H9 (cell line): ENCODE measurements around the gene TTC12. TPM values are rescaled to one million over a fixed set of nuclear protein-coding genes. Genes with fewer than 3 reads are reported as not detected.

Experiments
- DNase-seq: peaks from one replicate; pipeline ENCODE4 v3.0.0-alpha.2; 2017
- H2AFZ ChIP-seq: one replicate; pipeline ENCODE4 v1.6.1; 2013; ENCODE audit warnings: mild to moderate bottlenecking, low read length, control low read depth, moderate library complexity
- H2AK5ac ChIP-seq: 2 replicates; pipeline ENCODE4 v1.6.1; 2013; ENCODE audit warnings: low read length, control low read depth, mixed read lengths; ENCODE audit not compliant: insufficient read length
- H2BK120ac ChIP-seq: one replicate; pipeline ENCODE4 v1.6.1; 2013; ENCODE audit warnings: low read depth, mild to moderate bottlenecking, low read length, control low read depth, inconsistent platforms; ENCODE audit not compliant: poor library complexity, severe bottlenecking
- H2BK12ac ChIP-seq: 2 replicates; pipeline ENCODE4 v1.6.1; 2013; ENCODE audit warnings: low read length, control low read depth, mixed read lengths, low read depth; ENCODE audit not compliant: insufficient read length
- H2BK15ac ChIP-seq: 2 replicates; pipeline ENCODE4 v1.6.1; 2013; ENCODE audit warnings: low read depth, low read length, control low read depth
- H2BK20ac ChIP-seq: one replicate; pipeline ENCODE4 v1.6.1; 2013; ENCODE audit warnings: low read depth, mild to moderate bottlenecking, low read length, control low read depth, inconsistent platforms; ENCODE audit not compliant: poor library complexity, severe bottlenecking
- H2BK5ac ChIP-seq: 2 replicates; pipeline ENCODE4 v1.6.1; 2013; ENCODE audit warnings: low read length, control low read depth, mixed read lengths; ENCODE audit not compliant: insufficient read length
- H3K14ac ChIP-seq: 2 replicates; pipeline ENCODE4 v1.6.1; 2013; ENCODE audit warnings: low read length, control low read depth; ENCODE audit not compliant: insufficient read depth
- H3K18ac ChIP-seq: 2 replicates; pipeline ENCODE4 v1.6.1; 2013; ENCODE audit warnings: low read depth, mild to moderate bottlenecking, mixed read lengths, low read length, control low read depth; ENCODE audit not compliant: insufficient read length
- H3K23ac ChIP-seq: 2 replicates; pipeline ENCODE4 v1.6.1; 2013; ENCODE audit warnings: low read length, control low read depth, mixed read lengths, low read depth; ENCODE audit not compliant: insufficient read length
- H3K23me2 ChIP-seq: 2 replicates; pipeline ENCODE4 v1.6.1; 2013; ENCODE audit warnings: low read depth, mild to moderate bottlenecking, mixed read lengths, low read length, control low read depth; ENCODE audit not compliant: insufficient read length, poor library complexity, severe bottlenecking
- H3K27ac ChIP-seq: 2 replicates; pipeline ENCODE4 v1.5.1; 2013; ENCODE audit warnings: low read length, control low read depth, mixed read lengths, low read depth; ENCODE audit not compliant: insufficient read length
- H3K27me3 ChIP-seq: 2 replicates; pipeline ENCODE4 v1.6.1; 2013; ENCODE audit warnings: low read length, control low read depth, inconsistent platforms; ENCODE audit not compliant: insufficient read depth
- H3K4ac ChIP-seq: 2 replicates; pipeline ENCODE4 v1.6.1; 2013; ENCODE audit warnings: low read depth, mild to moderate bottlenecking, control low read depth, inconsistent platforms, low read length, moderate library complexity
- H3K4me1 ChIP-seq: 2 replicates; pipeline ENCODE4 v1.6.1; 2013; ENCODE audit warnings: low read length, control low read depth, inconsistent platforms; ENCODE audit not compliant: insufficient read depth
- H3K4me2 ChIP-seq: 2 replicates; pipeline ENCODE4 v1.6.1; 2013; ENCODE audit warnings: low read length, control low read depth, mixed read lengths; ENCODE audit not compliant: insufficient read length, insufficient read depth
- H3K56ac ChIP-seq: 2 replicates; pipeline ENCODE4 v1.6.1; 2013; ENCODE audit warnings: low read depth, mild to moderate bottlenecking, mixed read lengths, low read length, control low read depth; ENCODE audit not compliant: insufficient read length
- H3K79me1 ChIP-seq: 2 replicates; pipeline ENCODE4 v1.6.1; 2013; ENCODE audit warnings: low read depth, mild to moderate bottlenecking, moderate library complexity, low read length, control low read depth, inconsistent platforms; ENCODE audit not compliant: insufficient read depth, poor library complexity, severe bottlenecking
- H3K79me2 ChIP-seq: 2 replicates; pipeline ENCODE4 v1.6.1; 2013; ENCODE audit warnings: low read length, control low read depth, inconsistent platforms; ENCODE audit not compliant: insufficient read depth
- H3K9ac ChIP-seq: 2 replicates; pipeline ENCODE4 v1.6.1; 2013; ENCODE audit warnings: low read length, control low read depth, mixed read lengths; ENCODE audit not compliant: insufficient read length; ENCODE audit errors: extremely low read depth
- H3K9me3 ChIP-seq: one replicate; pipeline ENCODE4 v1.6.1; 2013; ENCODE audit warnings: low read depth, low read length, inconsistent platforms; ENCODE audit not compliant: control insufficient read depth
- H3T11ph ChIP-seq: one replicate; pipeline ENCODE4 v1.6.1; 2013; ENCODE audit warnings: mild to moderate bottlenecking, low read length, control low read depth, inconsistent platforms
- H4K20me1 ChIP-seq: one replicate; pipeline ENCODE4 v1.6.1; 2013; ENCODE audit not compliant: control insufficient read depth, insufficient read length, insufficient read depth
- H4K5ac ChIP-seq: 2 replicates; pipeline ENCODE4 v1.6.1; 2013; ENCODE audit warnings: low read depth, mild to moderate bottlenecking, mixed read lengths, low read length, control low read depth; ENCODE audit not compliant: insufficient read length
- H4K8ac ChIP-seq: replicated peaks from 2 replicates; pipeline ENCODE4 v1.6.1; 2013; ENCODE audit warnings: low read length, control low read depth, mixed read lengths, low read depth; ENCODE audit not compliant: insufficient read length
- H4K91ac ChIP-seq: 2 replicates; pipeline ENCODE4 v1.6.1; 2013; ENCODE audit warnings: low read depth, mild to moderate bottlenecking, moderate library complexity, mixed read lengths, low read length, control low read depth; ENCODE audit not compliant: insufficient read length
- H3K27ac Mint-ChIP-seq, 3 experiments: 2 replicates in 2 of 3; 3 replicates in 1 of 3; pipeline ENCODE4 v1.8.0; 2020 to 2021; ENCODE audit warnings: mixed read lengths in 3 of 3, mild to moderate bottlenecking in 1 of 3, moderate library complexity in 1 of 3
- H3K27me3 Mint-ChIP-seq: 2 replicates; pipeline ENCODE4 v1.8.0; 2021; ENCODE audit warnings: low read depth, mild to moderate bottlenecking, moderate library complexity, mixed read lengths
- H3K36me3 Mint-ChIP-seq, 3 experiments: 2 replicates in 2 of 3; 3 replicates in 1 of 3; pipeline ENCODE4 v1.8.0; 2020 to 2021; ENCODE audit warnings: low read depth in 3 of 3, mixed read lengths in 3 of 3; ENCODE audit not compliant: insufficient read depth in 1 of 3
- H3K4me1 Mint-ChIP-seq, 2 experiments: 2 replicates each; pipeline ENCODE4 v1.8.0; 2020; ENCODE audit warnings: mixed read lengths in 2 of 2
- H3K4me3 Mint-ChIP-seq, 2 experiments: 2 replicates in 1 of 2; 3 replicates in 1 of 2; pipeline ENCODE4 v1.8.0; 2020 to 2021; ENCODE audit warnings: mild to moderate bottlenecking in 2 of 2, mixed read lengths in 2 of 2, moderate library complexity in 1 of 2
- H3K9me3 Mint-ChIP-seq, 2 experiments: 2 replicates in 1 of 2; 3 replicates in 1 of 2; pipeline ENCODE4 v1.8.0; 2020; ENCODE audit warnings: mild to moderate bottlenecking in 2 of 2, mixed read lengths in 2 of 2, moderate library complexity in 1 of 2
- WGBS: extraction: QIAGEN DNeasy Blood & Tissue Kit; methylation state at CpG from one replicate; pipeline ENCODE4 v1.1.7; 2013; ENCODE audit warnings: missing lambda C conversion rate, low lambda C conversion rate, mixed read lengths; ENCODE audit not compliant: insufficient read length; ENCODE audit errors: extremely low coverage; 5-methylcytosine and 5-hydroxymethylcytosine counted together
- total RNA-seq: library from RNA; stranded (reverse); gene quantifications from 2 replicates; pipeline ENCODE4 v1.2.1, GENCODE V29; 2021
- TF ChIP-seq, protein P1 (sequence below): fragments of 200-600 bp; sonication (generic); conservative IDR thresholded peaks from 3 replicates; pipeline ENCODE4 v1.8.0; 2021; ENCODE audit warnings: antibody characterized with exemption, mild to moderate bottlenecking

Gene TTC12
- total RNA-seq, 1 experiment from 2014 or later: 8.3 TPM

DNA sequence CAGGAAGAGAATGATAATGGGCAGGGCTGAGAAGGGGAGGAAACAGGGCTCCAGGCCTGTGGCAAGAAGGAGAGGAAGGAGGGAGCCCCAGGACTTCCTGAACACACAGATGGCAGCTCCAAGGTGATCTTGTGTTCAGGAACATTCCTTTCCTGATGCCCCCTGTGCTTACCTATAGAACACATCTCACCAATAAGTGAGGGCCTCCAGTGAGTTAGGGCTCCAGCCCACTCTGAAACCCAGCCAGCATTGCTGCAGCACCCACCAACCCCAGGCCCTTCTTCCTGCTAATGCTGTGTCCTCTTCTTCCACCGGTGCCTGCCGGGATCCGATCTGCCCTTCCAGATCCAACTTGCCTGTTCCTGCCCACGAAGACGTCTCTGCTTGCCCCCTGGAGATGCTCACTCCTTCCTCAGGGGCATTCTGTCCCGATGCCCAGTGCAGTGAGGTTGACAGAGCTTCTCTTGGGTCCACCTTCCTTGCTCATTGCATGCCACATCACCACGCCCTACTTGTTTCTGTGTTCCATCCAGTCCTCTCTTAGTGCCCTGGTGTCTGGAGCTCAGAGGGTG is 90.6 kb downstream of the TTC12 start:
- no peak overlapping the region for H3K9ac ChIP-seq
- H3K27ac ChIP-seq: no peak overlapping the region
- H3K27me3 ChIP-seq: no peaks in the 10 kb centered on the region
- H2BK12ac ChIP-seq: no peak overlapping the region
- DNase-seq: no peak
- no peak overlapping the region for H3K4ac ChIP-seq
- H3K79me1 ChIP-seq: no peaks in the 10 kb centered on the region
- no peak overlapping the region for H2AFZ ChIP-seq
- no peaks in the 10 kb centered on the region for H4K20me1 ChIP-seq
- no peak overlapping the region for H2AK5ac ChIP-seq
- H3K4me2 ChIP-seq: no peak overlapping the region
- WGBS: no CpG with 5 or more reads among the region's 7 CpGs
- Mint-ChIP-seq H3K9me3 (no peaks in the 10 kb centered on the region), H3K27me3 (peaks cover 28% of the 10 kb centered on the region), H3K4me3 (no peak overlapping the region), H3K36me3 (no peaks in the 10 kb centered on the region), H3K27ac (no peak overlapping the region; a peak in 1 of 7 replicates), H3K4me1 (peaks cover 10 to 23% of the 10 kb centered on the region in 2 experiments)
- H2BK15ac ChIP-seq: no peak overlapping the region
- H3K79me2 ChIP-seq: no peaks in the 10 kb centered on the region
- no peak overlapping the region for H2BK20ac ChIP-seq
- H3K14ac ChIP-seq: no peak overlapping the region; the same call in 1 of the 2 replicates
- no peaks in the 10 kb centered on the region for H3K4me1 ChIP-seq
- H3T11ph ChIP-seq: no peak overlapping the region
- no peak overlapping the region for H3K23ac ChIP-seq
- TF ChIP-seq, protein P1, sequence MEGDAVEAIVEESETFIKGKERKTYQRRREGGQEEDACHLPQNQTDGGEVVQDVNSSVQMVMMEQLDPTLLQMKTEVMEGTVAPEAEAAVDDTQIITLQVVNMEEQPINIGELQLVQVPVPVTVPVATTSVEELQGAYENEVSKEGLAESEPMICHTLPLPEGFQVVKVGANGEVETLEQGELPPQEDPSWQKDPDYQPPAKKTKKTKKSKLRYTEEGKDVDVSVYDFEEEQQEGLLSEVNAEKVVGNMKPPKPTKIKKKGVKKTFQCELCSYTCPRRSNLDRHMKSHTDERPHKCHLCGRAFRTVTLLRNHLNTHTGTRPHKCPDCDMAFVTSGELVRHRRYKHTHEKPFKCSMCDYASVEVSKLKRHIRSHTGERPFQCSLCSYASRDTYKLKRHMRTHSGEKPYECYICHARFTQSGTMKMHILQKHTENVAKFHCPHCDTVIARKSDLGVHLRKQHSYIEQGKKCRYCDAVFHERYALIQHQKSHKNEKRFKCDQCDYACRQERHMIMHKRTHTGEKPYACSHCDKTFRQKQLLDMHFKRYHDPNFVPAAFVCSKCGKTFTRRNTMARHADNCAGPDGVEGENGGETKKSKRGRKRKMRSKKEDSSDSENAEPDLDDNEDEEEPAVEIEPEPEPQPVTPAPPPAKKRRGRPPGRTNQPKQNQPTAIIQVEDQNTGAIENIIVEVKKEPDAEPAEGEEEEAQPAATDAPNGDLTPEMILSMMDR: no peak
- H3K56ac ChIP-seq: no peak overlapping the region
- no peak overlapping the region for H2BK5ac ChIP-seq
- no peak overlapping the region for H4K5ac ChIP-seq
- no peaks in the 10 kb centered on the region for H3K9me3 ChIP-seq
- H2BK120ac ChIP-seq: no peak overlapping the region
- H3K18ac ChIP-seq: no peak overlapping the region
- H3K23me2 ChIP-seq: no peaks in the 10 kb centered on the region
- no peak overlapping the region for H4K8ac ChIP-seq
- no peak overlapping the region for H4K91ac ChIP-seq
